ENCODE data around the gene AGRN. TPM values are rescaled to one million over a fixed set of nuclear protein-coding genes. Genes with fewer than 3 reads are reported as not detected.

Gene AGRN
- total RNA-seq, 2 donors from 2014 or later, result 36.2 to 36.7 TPM

DNA sequence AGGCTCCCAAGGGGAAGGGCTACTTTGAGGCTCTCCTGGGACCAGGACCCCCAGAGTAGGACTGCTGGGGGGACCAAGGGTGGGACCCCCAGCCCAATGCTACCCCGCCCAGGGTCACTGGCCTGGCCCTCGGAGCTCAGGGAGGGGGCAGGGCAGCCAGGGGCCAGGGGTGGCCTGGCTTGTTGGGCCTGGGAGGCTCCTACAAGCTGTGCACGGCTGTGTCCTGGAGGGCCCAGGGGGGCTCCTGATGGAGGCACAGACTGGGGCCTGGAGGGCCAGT, 22.3 kb upstream of the AGRN start:
- Histone ChIP-seq H3K4me3 (no peak overlapping the region), H3K27me3 (replicated peaks; ENCODE audit: insufficient read depth) (no peaks in the 10 kb centered on the region), H3K27ac (no peak overlapping the region), H3K9me3 (no peaks in the 10 kb centered on the region), H3K4me1 (ENCODE audit: control insufficient read depth in 1 of 2, low read depth in 2 of 2) (peaks cover 9 to 29% of the 10 kb centered on the region in 2 donors), H3K36me3 (no peaks in the 10 kb centered on the region)
- DNase-seq (ENCODE audit: low spot score) (no peak), ATAC-seq (ENCODE audit: insufficient number of reproducible peaks, low FRiP score, low read depth) (no peak)
- TF ChIP-seq, protein P1, sequence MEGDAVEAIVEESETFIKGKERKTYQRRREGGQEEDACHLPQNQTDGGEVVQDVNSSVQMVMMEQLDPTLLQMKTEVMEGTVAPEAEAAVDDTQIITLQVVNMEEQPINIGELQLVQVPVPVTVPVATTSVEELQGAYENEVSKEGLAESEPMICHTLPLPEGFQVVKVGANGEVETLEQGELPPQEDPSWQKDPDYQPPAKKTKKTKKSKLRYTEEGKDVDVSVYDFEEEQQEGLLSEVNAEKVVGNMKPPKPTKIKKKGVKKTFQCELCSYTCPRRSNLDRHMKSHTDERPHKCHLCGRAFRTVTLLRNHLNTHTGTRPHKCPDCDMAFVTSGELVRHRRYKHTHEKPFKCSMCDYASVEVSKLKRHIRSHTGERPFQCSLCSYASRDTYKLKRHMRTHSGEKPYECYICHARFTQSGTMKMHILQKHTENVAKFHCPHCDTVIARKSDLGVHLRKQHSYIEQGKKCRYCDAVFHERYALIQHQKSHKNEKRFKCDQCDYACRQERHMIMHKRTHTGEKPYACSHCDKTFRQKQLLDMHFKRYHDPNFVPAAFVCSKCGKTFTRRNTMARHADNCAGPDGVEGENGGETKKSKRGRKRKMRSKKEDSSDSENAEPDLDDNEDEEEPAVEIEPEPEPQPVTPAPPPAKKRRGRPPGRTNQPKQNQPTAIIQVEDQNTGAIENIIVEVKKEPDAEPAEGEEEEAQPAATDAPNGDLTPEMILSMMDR (IDR thresholded peaks at IDR 0.05), result no peak

DNA sequence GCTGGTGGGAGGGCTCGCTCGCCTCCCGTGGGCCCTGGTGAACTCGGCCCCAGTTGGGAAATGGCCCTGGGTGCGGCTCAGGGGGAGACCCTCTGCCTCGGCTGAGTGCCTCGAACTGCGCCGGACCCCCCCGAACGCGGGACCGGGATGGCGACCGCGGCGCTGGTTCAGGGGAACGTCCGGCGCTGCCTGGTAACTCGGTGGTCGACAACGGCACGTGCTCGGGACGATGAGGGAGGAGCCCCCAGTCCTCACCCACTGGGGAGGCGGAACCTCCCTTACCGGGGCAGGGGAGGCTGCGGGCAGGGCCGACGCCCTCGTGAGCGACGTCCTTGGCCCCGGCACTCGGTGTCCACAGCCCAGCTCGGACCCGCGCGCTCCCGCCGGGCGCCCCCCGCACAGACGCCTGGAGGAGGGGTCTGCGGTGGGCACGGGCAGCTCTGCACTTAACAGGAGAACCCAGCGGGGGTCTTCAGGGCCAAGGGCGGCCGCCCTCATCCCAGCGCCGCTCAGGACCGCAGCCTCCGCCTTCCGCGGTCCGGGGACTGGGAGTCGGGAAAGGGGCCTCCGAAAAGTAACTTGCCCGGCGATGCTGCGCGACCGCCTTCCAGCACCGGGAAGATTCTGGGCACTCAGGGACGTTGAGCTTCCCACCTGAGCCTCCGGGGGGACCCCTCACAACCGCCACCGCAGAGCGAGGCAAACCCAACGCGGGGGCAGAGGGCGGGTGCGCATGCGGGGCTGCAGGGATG, 21.8 kb upstream of the AGRN start:
- ATAC-seq (ENCODE audit: insufficient number of reproducible peaks, low FRiP score, low read depth), result no peak

DNA sequence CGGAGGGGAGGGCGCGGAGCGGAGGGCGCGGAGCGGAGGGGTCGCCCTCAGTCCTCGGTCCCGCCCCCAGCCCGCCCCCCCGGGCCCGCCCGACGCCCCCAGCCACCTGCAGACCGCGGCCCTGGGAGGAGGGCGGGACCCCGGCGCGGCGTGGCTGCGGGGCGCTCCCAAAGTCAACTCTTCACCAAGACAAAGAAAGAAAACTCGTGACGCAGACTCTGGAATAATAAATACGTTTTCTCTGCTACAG, 21.2 kb upstream of the AGRN start:
- H3K27ac ChIP-seq, result no peak overlapping the region
- DNase-seq (ENCODE audit: low spot score), result no peak
- TF ChIP-seq, protein P1 (IDR thresholded peaks at IDR 0.05), result no peak
- no peaks in the 10 kb centered on the region for H3K36me3 ChIP-seq
- H3K27me3 ChIP-seq (replicated peaks; ENCODE audit: insufficient read depth), result no peaks in the 10 kb centered on the region
- no peak for ATAC-seq (ENCODE audit: insufficient number of reproducible peaks, low FRiP score, low read depth)
- no peaks in the 10 kb centered on the region for H3K9me3 ChIP-seq
- H3K4me1 ChIP-seq (ENCODE audit: control insufficient read depth in 1 of 2, low read depth in 2 of 2), result peaks cover 9 to 29% of the 10 kb centered on the region in 2 donors
- H3K4me3 ChIP-seq, result peak overlapping the region; percentile 98

More for the DNA sequence above, 21.8 kb upstream of the AGRN start:
- DNase-seq (ENCODE audit: low spot score), result no peak
- no peaks in the 10 kb centered on the region for H3K9me3 ChIP-seq
- peak overlapping the region; percentile 98 for H3K4me3 ChIP-seq
- TF ChIP-seq, protein P1 (IDR thresholded peaks at IDR 0.05), result no peak
- H3K27ac ChIP-seq, result no peak overlapping the region
- peaks cover 9 to 29% of the 10 kb centered on the region in 2 donors for H3K4me1 ChIP-seq (ENCODE audit: control insufficient read depth in 1 of 2, low read depth in 2 of 2)
- no peaks in the 10 kb centered on the region for H3K27me3 ChIP-seq (replicated peaks; ENCODE audit: insufficient read depth)
- no peaks in the 10 kb centered on the region for H3K36me3 ChIP-seq

DNA sequence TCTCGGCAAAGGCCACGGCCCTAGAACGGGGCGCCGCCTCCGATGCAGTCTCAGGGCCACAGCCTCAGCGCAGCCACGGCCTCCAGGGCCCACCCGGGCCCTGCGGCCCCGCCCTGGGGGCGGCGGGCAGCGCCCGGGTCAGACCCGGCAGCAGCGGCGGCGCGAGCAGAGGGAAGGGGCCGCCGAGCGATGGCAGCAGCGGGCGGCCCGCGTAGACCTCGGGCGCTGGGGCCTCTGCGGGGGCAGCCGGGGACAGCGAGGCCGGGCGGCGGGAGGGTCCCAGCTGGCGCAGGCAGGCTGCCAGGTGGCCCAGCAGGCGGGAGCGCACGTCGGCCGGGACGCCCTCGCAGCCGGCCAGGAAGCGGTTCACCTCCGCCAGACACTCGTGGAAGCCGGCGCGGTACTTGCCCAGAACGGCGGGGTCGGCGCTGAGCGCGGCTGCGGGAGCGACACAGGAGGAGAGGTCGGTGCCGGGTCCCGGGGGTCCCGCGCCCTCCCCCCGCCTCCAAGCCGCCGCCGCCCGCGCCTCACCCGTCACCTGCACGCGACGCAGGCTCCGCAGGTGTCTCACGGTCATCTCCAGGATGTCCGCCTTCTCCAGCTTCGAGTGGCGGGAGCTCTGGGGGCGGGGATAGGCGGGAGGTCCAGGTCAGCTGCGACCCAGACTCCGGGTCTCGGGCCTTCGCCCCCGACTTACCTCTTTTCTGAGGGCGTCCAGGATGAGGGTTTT, 20.8 kb upstream of the AGRN start:
- TF ChIP-seq, protein P1 (IDR thresholded peaks at IDR 0.05), result no peak
- DNase-seq (ENCODE audit: low spot score) (no peak), ATAC-seq (ENCODE audit: insufficient number of reproducible peaks, low FRiP score, low read depth) (no peak)
- Histone ChIP-seq H3K9me3 (no peaks in the 10 kb centered on the region), H3K4me3 (peak overlapping the region; percentile 98), H3K27ac (peak overlapping the region; percentile 99), H3K4me1 (ENCODE audit: control insufficient read depth in 1 of 2, low read depth in 2 of 2) (peaks cover 9 to 29% of the 10 kb centered on the region in 2 donors), H3K27me3 (replicated peaks; ENCODE audit: insufficient read depth) (no peaks in the 10 kb centered on the region), H3K36me3 (no peaks in the 10 kb centered on the region)

DNA sequence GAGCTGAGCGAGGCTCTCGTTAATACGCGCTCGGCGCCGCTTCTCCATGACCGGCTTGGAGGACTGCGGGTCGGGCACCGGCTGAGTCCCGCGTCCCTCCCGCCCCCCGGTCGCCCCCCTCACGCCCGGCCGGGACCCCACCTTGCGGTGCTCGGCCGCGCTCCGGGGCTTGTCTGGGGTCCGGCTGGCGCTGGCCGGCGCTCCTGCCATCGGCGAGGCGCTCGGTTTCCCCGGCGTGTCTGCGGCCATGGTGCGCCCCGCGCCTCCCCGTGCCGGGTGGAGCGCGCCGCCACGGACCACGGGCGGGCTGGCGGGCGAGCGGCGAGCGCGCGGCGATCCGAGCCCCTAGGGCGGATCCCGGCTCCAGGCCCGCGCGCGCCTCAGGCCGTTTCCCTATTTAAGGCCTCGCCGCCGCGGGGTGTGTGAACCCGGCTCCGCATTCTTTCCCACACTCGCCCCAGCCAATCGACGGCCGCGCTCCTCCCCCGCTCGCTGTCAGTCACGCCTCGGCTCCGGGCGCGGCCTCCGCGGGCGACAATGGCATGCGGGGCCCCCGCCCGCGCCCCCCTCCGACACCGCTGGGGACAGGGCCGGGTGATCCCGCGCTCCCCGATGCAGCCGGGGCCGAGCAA, 20.1 kb upstream of the AGRN start, which contains the start of gene HES4:
TSS of gene HES4 (minus strand) at position 373 of the 632 bp plus-strand sequence. CDS start at position 249, 124 bp downstream.
- peak; percentile 74 for ATAC-seq (ENCODE audit: insufficient number of reproducible peaks, low FRiP score, low read depth)
- peak within 1 kb of the TSS; percentile 99 for H3K27ac ChIP-seq
- no peaks in the 10 kb centered on the region for H3K9me3 ChIP-seq
- H3K4me3 ChIP-seq, result peak within 1 kb of the TSS; percentile 98
- peak; percentile 81 for DNase-seq (ENCODE audit: low spot score)
- no peaks in the 10 kb centered on the region for H3K36me3 ChIP-seq
- peaks cover 9 to 34% of the 10 kb centered on the region in 2 donors for H3K4me1 ChIP-seq (ENCODE audit: control insufficient read depth in 1 of 2, low read depth in 2 of 2)
- H3K27me3 ChIP-seq (replicated peaks; ENCODE audit: insufficient read depth), result no peaks in the 10 kb centered on the region
- TF ChIP-seq, protein P1 (IDR thresholded peaks at IDR 0.05), result no peak

All from thoracic aorta (tissue), 2 donors.